ENCODE data around the gene NPAS3.

Gene NPAS3

DNA sequence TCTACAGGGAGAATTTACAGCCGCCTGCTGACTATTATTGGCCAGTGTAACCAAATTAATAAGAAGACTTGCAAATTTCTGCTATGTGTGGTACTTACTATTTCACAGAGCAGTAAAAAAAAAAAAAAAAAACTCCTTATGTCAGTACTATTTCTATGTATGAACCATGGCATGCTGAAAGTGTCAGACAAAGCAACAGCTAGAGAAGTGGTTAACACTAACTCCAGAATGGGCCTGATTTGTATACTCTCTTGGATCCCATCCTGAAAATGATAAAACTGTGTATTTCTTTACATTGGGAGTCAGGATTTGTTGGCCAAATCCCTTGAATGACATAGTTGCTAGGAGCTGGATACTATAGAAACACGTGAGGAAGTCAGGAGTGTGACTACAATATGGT lies 595.4 kb downstream of the NPAS3 start:
- no peak for DNase-seq (ENCODE audit: low read depth)
- H3K4me3 ChIP-seq (ENCODE audit: low read depth, low read length): no peak overlapping the region
- TF ChIP-seq CTCF (IDR thresholded peaks at IDR 0.05; ENCODE audit: low read depth, low read length, missing control alignments): no peak
- in situ Hi-C loops (cut with HindIII; ENCODE audit: low sequenced_read_pairs): no loop called here

- in situ Hi-C loops (cut with HindIII; ENCODE audit: low sequenced_read_pairs): no loop called here
- DNase-seq (ENCODE audit: low read depth): no peak
- TF ChIP-seq CTCF (IDR thresholded peaks at IDR 0.05; ENCODE audit: low read depth, low read length, missing control alignments): no peak
Measured at GRCh38 chr14:33534632-33535031, 596.0 kb downstream of the NPAS3 start.

GRCh38 chr14:33539918-33540357 lies 601.3 kb downstream of the NPAS3 start:
- in situ Hi-C loops (cut with HindIII; ENCODE audit: low sequenced_read_pairs): no loop called here
- no peak for DNase-seq (ENCODE audit: low read depth)
- no peak for TF ChIP-seq CTCF (IDR thresholded peaks at IDR 0.05; ENCODE audit: low read depth, low read length, missing control alignments)
- H3K4me3 ChIP-seq (ENCODE audit: low read depth, low read length): no peak overlapping the region

More at GRCh38 chr14:33534632-33535031, 596.0 kb downstream of the NPAS3 start:
- H3K4me3 ChIP-seq (ENCODE audit: low read depth, low read length): no peak overlapping the region

DNA sequence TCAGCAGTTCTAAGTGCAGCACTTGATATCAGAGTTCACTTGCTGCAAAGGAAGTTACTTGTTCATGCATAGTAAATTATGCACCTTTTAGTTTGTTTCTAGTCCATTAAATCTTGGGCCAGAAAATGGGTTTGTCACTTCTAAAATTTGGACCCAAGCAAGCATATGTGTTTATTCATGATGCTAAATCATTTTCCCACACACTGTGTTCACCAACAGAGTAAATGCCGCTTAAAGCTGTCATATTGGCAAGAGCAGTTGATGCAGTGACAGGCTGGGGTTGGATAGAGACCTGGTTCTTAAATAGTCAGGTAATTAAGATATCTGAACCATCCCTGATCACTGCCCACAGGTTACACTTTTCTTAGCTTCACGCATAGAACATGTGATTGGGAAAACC lies 602.5 kb downstream of the NPAS3 start:
- DNase-seq (ENCODE audit: low read depth): no peak
- in situ Hi-C loops (cut with HindIII; ENCODE audit: low sequenced_read_pairs): no loop called here
- TF ChIP-seq CTCF (IDR thresholded peaks at IDR 0.05; ENCODE audit: low read depth, low read length, missing control alignments): no peak

GRCh38 chr14:33542338-33543287 lies 603.9 kb downstream of the NPAS3 start:
- no peak for DNase-seq (ENCODE audit: low read depth)
- H3K4me3 ChIP-seq (ENCODE audit: low read depth, low read length): no peak overlapping the region
- in situ Hi-C loops (cut with HindIII; ENCODE audit: low sequenced_read_pairs): no loop called here
- no peak for TF ChIP-seq CTCF (IDR thresholded peaks at IDR 0.05; ENCODE audit: low read depth, low read length, missing control alignments)

More for the DNA sequence above, 602.5 kb downstream of the NPAS3 start:
- no peak overlapping the region for H3K4me3 ChIP-seq (ENCODE audit: low read depth, low read length)

- no peak for DNase-seq (ENCODE audit: low read depth)
- H3K4me3 ChIP-seq (ENCODE audit: low read depth, low read length): no peak overlapping the region
- TF ChIP-seq CTCF (IDR thresholded peaks at IDR 0.05; ENCODE audit: low read depth, low read length, missing control alignments): no peak
- in situ Hi-C loops (cut with HindIII; ENCODE audit: low sequenced_read_pairs): no loop called here
Measured at GRCh38 chr14:33545696-33546095, 607.0 kb downstream of the NPAS3 start.

Measured in astrocyte of the cerebellum (primary cell).